ENCODE measurements around the gene ACBD4. TPM values are rescaled to one million over a fixed set of nuclear protein-coding genes. Genes with fewer than 3 reads are reported as not detected.

The ACBD4 gene
- total RNA-seq, 1 experiment from 2014 or later: 9.7 TPM

DNA sequence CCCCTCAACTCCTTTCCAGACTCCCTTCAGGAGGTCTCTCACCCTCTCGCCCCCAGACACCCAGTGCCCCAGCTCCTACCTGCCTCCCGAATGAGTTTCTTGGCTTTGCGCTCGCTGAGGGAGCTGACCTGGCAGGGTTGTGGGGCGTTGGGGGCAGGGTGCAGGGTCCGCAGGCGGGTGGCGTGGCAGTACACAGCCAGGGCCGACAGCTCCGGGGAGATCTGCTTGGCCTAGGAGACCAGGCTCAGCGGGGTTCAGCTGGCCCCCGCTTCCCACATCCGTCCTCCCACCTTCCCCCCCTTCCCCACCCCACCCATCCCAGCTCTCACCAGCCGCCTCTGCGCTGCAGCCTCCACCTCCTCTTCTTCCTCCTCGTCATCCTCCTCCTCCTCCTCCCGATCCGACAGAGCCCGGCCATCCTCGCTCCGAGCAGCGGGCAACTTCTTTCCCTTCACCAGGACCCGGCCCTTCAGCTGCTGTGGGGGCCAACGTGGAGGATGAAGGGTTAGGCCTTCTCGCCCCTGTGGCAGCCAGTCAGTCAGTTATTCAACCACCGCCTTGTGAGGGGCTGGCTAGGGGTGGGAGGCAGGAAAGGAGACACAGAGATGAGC is 20.4 kb upstream of the ACBD4 start:
- no peaks in the 10 kb centered on the region for H3K27me3 Mint-ChIP-seq (ENCODE audit: low read depth)
- no peak for DNase-seq
- no peak overlapping the region for H2BK20ac ChIP-seq (ENCODE audit: low read depth, low read length, poor library complexity, severe bottlenecking)
- no peak overlapping the region for H3T11ph ChIP-seq (ENCODE audit: low read length)
- peak overlapping the region; percentile 24 for H4K91ac ChIP-seq (ENCODE audit: insufficient read length, low read depth, low read length)
- H3K14ac ChIP-seq (ENCODE audit: insufficient read depth, low read length): no peak overlapping the region; the same call in 1 of the 2 replicates
- no peaks in the 10 kb centered on the region for H3K23me2 ChIP-seq (ENCODE audit: insufficient read length, low read depth, low read length, poor library complexity, severe bottlenecking)
- no CpG with 5 or more reads among the region's 26 CpGs for WGBS (ENCODE audit: extremely low coverage, insufficient read length, low lambda C conversion rate)
- no peaks in the 10 kb centered on the region for H3K79me1 ChIP-seq (ENCODE audit: insufficient read depth, low read depth, low read length, poor library complexity, severe bottlenecking)
- H4K5ac ChIP-seq (ENCODE audit: insufficient read length, low read depth, low read length): no peak overlapping the region
- no peak overlapping the region for H3K4me2 ChIP-seq (ENCODE audit: insufficient read depth, insufficient read length, low read length)
- no peak overlapping the region for H3K4ac ChIP-seq (ENCODE audit: low read depth, low read length)
- no peak overlapping the region for H3K27ac ChIP-seq (ENCODE audit: insufficient read length, low read depth, low read length)
- H3K4me1 Mint-ChIP-seq: peaks cover 8 to 36% of the 10 kb centered on the region in 2 experiments
- H3K18ac ChIP-seq (ENCODE audit: insufficient read length, low read depth, low read length): no peak overlapping the region
- no peaks in the 10 kb centered on the region for H3K9me3 Mint-ChIP-seq
- H3K4me1 ChIP-seq (ENCODE audit: insufficient read depth, low read length): no peaks in the 10 kb centered on the region
- H4K20me1 ChIP-seq (ENCODE audit: control insufficient read depth, insufficient read depth, insufficient read length): no peaks in the 10 kb centered on the region
- no peak overlapping the region for H2BK120ac ChIP-seq (ENCODE audit: low read depth, low read length, poor library complexity, severe bottlenecking)
- no peak overlapping the region for H3K9ac ChIP-seq (ENCODE audit: extremely low read depth, insufficient read length, low read length)
- no peak overlapping the region for H2BK15ac ChIP-seq (ENCODE audit: low read depth, low read length)
- no peak overlapping the region for H3K23ac ChIP-seq (ENCODE audit: insufficient read length, low read depth, low read length)
- no peaks in the 10 kb centered on the region for H3K79me2 ChIP-seq (ENCODE audit: insufficient read depth, low read length)
- H3K9me3 ChIP-seq (ENCODE audit: control insufficient read depth, low read depth, low read length): no peaks in the 10 kb centered on the region
- H2BK12ac ChIP-seq (ENCODE audit: insufficient read length, low read depth, low read length): no peak overlapping the region
- no peak for TF ChIP-seq CTCF (conservative IDR thresholded peaks at IDR 0.05)
- no peak overlapping the region for H2BK5ac ChIP-seq (ENCODE audit: insufficient read length, low read length)
- H3K27me3 ChIP-seq (ENCODE audit: insufficient read depth, low read length): no peaks in the 10 kb centered on the region
- no peak overlapping the region for H3K56ac ChIP-seq (ENCODE audit: insufficient read length, low read depth, low read length)
- no peak overlapping the region for H4K8ac ChIP-seq (replicated peaks; ENCODE audit: insufficient read length, low read depth, low read length)
- peak overlapping the region in 1 of 3 experiments; percentile 65; a peak in 2 of 7 replicates for H3K27ac Mint-ChIP-seq
- H3K4me3 Mint-ChIP-seq: no peak overlapping the region
- peaks cover 0 to 4% (median 0%) of the 10 kb centered on the region in 3 experiments; a peak in 4 of 7 replicates for H3K36me3 Mint-ChIP-seq (ENCODE audit: insufficient read depth in 1 of 3, low read depth in 3 of 3)
- H2AK5ac ChIP-seq (ENCODE audit: insufficient read length, low read length): no peak overlapping the region
- H2AFZ ChIP-seq (ENCODE audit: low read length): no peak overlapping the region

Measured in H9 (cell line).